Endothelial cell (in vitro differentiated cells): ENCODE measurements around the gene CBFA2T3. TPM values are rescaled to one million over a fixed set of nuclear protein-coding genes. Genes with fewer than 3 reads are reported as not detected.
A peak's percentile ranks its signal among the peaks of the same experiment; 100 is the strongest.
"Not testable (repeated sequence)": the region's sequence is repeated elsewhere in the genome, so short reads cannot be mapped to it uniquely, and the experiment has no call there.

ENCODE experiments used
- DNase-seq: peaks from one replicate; pipeline ENCODE4 v3.0.0; 2021; ENCODE audit warnings: low spot score
- H3K27ac Mint-ChIP-seq: one replicate; pipeline ENCODE4 v1.8.0; 2021; ENCODE audit warnings: mixed read lengths, inconsistent platforms; ENCODE audit not compliant: unreplicated experiment
- H3K27me3 Mint-ChIP-seq: one replicate; pipeline ENCODE4 v1.8.0; 2021; ENCODE audit warnings: mild to moderate bottlenecking, moderate library complexity, mixed read lengths, inconsistent platforms; ENCODE audit not compliant: unreplicated experiment
- H3K36me3 Mint-ChIP-seq: one replicate; pipeline ENCODE4 v1.8.0; 2021; ENCODE audit warnings: mild to moderate bottlenecking, low read depth, mixed read lengths, inconsistent platforms; ENCODE audit not compliant: unreplicated experiment
- H3K4me1 Mint-ChIP-seq: one replicate; pipeline ENCODE4 v1.8.0; 2021; ENCODE audit warnings: mild to moderate bottlenecking, mixed read lengths, inconsistent platforms; ENCODE audit not compliant: unreplicated experiment
- H3K4me3 Mint-ChIP-seq: one replicate; pipeline ENCODE4 v1.8.0; 2021; ENCODE audit warnings: mild to moderate bottlenecking, mixed read lengths, inconsistent platforms; ENCODE audit not compliant: unreplicated experiment
- H3K9me3 Mint-ChIP-seq: one replicate; pipeline ENCODE4 v1.8.0; 2021; ENCODE audit warnings: mixed read lengths, inconsistent platforms; ENCODE audit not compliant: unreplicated experiment
- total RNA-seq: library from RNA; stranded (reverse); fragmentation: NEBNext Ultra II Directional; extraction: Animal tissue kit (Norgen Biotek cat#: 25700); gene quantifications from one replicate; pipeline ENCODE4 v1.2.1, GENCODE V29; 2021; ENCODE audit not compliant: unreplicated experiment
- TF ChIP-seq, protein P1 (sequence below): fragments of 200-600 bp; sonication (generic); IDR thresholded peaks from one replicate; pipeline ENCODE4 v1.5.0; 2021; ENCODE audit warnings: antibody characterized with exemption; ENCODE audit not compliant: unreplicated experiment

Gene CBFA2T3
- total RNA-seq, 1 donor from 2014 or later, result 1.6 TPM

DNA sequence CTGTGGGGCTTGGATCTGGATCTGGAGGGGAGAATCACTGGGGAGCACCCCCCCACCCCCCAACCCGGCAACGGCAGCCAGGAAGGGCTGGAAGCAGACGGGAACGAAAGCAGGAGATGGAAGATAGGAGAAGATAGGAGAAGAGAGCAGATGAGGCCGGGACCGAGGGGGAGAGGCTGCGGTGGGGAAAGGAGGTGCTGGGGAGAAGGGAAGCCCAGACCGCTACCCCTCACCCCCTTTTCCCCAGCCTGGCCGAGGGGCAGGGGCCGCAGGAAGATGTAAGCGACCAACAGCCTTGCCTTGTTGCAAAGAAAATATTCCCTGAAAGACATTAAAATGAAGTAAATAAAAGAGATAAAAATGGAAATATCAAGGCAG, 26.8 kb upstream of the CBFA2T3 start:
- Mint-ChIP-seq H3K27me3 (peaks cover 23% of the 10 kb centered on the region), H3K36me3 (peaks cover 4% of the 10 kb centered on the region), H3K27ac (no peak overlapping the region), H3K4me1 (peaks cover 8% of the 10 kb centered on the region), H3K9me3 (no peaks in the 10 kb centered on the region), H3K4me3 (no peak overlapping the region)
- TF ChIP-seq, protein P1, sequence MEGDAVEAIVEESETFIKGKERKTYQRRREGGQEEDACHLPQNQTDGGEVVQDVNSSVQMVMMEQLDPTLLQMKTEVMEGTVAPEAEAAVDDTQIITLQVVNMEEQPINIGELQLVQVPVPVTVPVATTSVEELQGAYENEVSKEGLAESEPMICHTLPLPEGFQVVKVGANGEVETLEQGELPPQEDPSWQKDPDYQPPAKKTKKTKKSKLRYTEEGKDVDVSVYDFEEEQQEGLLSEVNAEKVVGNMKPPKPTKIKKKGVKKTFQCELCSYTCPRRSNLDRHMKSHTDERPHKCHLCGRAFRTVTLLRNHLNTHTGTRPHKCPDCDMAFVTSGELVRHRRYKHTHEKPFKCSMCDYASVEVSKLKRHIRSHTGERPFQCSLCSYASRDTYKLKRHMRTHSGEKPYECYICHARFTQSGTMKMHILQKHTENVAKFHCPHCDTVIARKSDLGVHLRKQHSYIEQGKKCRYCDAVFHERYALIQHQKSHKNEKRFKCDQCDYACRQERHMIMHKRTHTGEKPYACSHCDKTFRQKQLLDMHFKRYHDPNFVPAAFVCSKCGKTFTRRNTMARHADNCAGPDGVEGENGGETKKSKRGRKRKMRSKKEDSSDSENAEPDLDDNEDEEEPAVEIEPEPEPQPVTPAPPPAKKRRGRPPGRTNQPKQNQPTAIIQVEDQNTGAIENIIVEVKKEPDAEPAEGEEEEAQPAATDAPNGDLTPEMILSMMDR, result no peak
- DNase-seq, result no peak

- Mint-ChIP-seq H3K4me3 (no peak overlapping the region), H3K27me3 (peaks cover 23% of the 10 kb centered on the region), H3K36me3 (peaks cover 4% of the 10 kb centered on the region), H3K27ac (no peak overlapping the region), H3K4me1 (peaks cover 8% of the 10 kb centered on the region), H3K9me3 (no peaks in the 10 kb centered on the region)
- DNase-seq, result no peak
- TF ChIP-seq, protein P1, result no peak
These were observed 26.1 kb upstream of the CBFA2T3 start for GRCh38 chr16:89002851-89003830.

DNA sequence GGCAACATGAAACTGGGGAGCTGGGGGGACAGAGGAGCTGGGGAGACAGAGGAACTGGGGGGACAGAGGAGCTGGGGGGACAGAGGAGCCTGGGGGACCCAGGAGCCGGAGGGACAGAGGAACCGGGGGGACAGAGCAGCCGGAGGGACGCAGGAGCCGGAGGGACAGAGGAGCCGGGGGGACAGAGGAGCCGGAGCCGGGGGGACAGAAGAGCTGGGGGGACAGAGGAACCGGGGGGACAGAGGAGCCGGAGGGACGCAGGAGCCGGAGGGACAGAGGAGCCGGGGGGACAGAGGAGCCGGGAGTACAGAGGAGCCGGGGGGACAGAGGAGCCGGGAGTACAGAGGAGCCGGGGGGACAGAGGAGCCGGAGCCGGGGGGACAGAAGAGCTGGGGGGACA, 25.1 kb upstream of the CBFA2T3 start:
- Mint-ChIP-seq H3K27me3 (peaks cover 18% of the 10 kb centered on the region), H3K4me3 (peak overlapping the region; percentile 66)
- H3K9me3 Mint-ChIP-seq, H3K4me1 Mint-ChIP-seq, H3K36me3 Mint-ChIP-seq, DNase-seq, H3K27ac Mint-ChIP-seq: not testable (repeated sequence)

DNA sequence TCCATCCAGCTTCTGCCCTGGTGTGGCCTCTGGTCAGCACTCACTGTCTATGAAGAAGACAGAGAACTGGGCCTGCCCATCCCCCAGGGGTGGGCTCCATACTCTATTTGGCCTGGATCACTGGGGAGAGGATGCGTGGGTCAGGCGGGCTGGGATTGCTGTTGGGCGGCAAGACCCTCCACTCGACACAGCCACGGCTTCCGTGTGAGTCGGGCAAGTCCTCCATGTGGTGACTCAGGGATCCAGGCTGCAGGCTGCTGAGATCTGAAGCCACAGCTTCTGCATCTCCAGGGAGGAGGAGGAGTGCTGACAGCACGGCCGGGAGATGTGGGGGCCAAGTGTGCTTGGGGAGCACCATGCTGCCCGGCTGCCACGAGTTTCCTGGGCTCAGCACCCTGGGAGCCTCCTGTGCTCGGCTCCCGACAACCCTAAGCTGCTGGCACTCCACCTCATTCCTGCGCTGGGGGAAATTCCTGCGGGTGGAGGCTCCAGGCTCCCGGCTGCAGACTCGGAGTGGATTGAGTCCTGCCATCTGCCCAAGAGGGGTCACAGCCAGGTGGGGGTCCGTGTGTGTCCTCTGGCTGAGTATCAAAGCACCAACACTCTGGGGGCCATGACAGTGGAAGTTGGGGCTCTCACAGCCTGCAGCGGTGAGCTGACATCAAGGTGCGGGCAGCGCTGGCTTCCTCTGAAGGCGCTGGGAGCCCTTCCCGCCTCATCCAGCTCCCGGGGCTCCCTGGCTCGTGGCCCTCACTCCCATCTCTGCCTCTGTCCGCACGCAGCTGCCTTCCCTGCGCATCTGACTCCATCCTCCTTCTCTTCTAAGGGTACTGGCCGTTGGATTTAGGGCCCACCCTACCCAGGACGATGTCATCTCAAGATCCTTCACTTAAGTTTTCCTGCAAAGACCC, 24.4 kb upstream of the CBFA2T3 start:
- H3K36me3 Mint-ChIP-seq, result peaks cover 9% of the 10 kb centered on the region
- peaks cover 5% of the 10 kb centered on the region for H3K9me3 Mint-ChIP-seq
- H3K27me3 Mint-ChIP-seq, result peaks cover 18% of the 10 kb centered on the region
- peaks cover 8% of the 10 kb centered on the region for H3K4me1 Mint-ChIP-seq
- TF ChIP-seq, protein P1, result no peak
- no peak overlapping the region for H3K27ac Mint-ChIP-seq
- no peak for DNase-seq
- peak overlapping the region; percentile 66 for H3K4me3 Mint-ChIP-seq

GRCh38 chr16:89000207-89000959, 23.4 kb upstream of the CBFA2T3 start:
- Mint-ChIP-seq H3K36me3 (peaks cover 9% of the 10 kb centered on the region), H3K9me3 (peaks cover 5% of the 10 kb centered on the region), H3K27ac (no peak overlapping the region), H3K27me3 (peaks cover 18% of the 10 kb centered on the region), H3K4me3 (no peak overlapping the region), H3K4me1 (peaks cover 8% of the 10 kb centered on the region)
- TF ChIP-seq, protein P1, result no peak
- DNase-seq, result no peak
